ENCODE data around the gene ZNF500. TPM values are rescaled to one million over a fixed set of nuclear protein-coding genes. Genes with fewer than 3 reads are reported as not detected.

The ZNF500 gene
- total and polyA plus RNA-seq, 2 donors, result 9.9 to 14.4 TPM

GRCh38 chr16:4772351-4772750, 5.4 kb upstream of the ZNF500 start:
- 66% methylated on average over 5 of the region's 5 CpGs for WGBS
- H3K4me3 ChIP-seq (ENCODE audit: low read depth, low read length), result no peak overlapping the region
- DNase-seq (ENCODE audit: extremely low spot score), result no peak
- no peak overlapping the region for H3K27ac ChIP-seq (ENCODE audit: low read depth)
- no peaks in the 10 kb centered on the region for H3K36me3 ChIP-seq (ENCODE audit: insufficient read depth)
- H3K4me1 ChIP-seq (ENCODE audit: insufficient read depth), result no peaks in the 10 kb centered on the region

- no peak for DNase-seq (ENCODE audit: extremely low spot score)
- H3K36me3 ChIP-seq (ENCODE audit: insufficient read depth), result no peaks in the 10 kb centered on the region
- no peak overlapping the region for H3K27ac ChIP-seq (ENCODE audit: low read depth)
- no peak overlapping the region for H3K4me3 ChIP-seq (ENCODE audit: low read depth, low read length)
- 55% methylated on average over 3 of the region's 3 CpGs for WGBS
- no peaks in the 10 kb centered on the region for H3K4me1 ChIP-seq (ENCODE audit: insufficient read depth)
Observed at GRCh38 chr16:4771646-4772045, 4.7 kb upstream of the ZNF500 start.

GRCh38 chr16:4769306-4769638, 2.3 kb upstream of the ZNF500 start:
- Histone ChIP-seq H3K36me3 (ENCODE audit: insufficient read depth) (no peaks in the 10 kb centered on the region), H3K4me1 (ENCODE audit: insufficient read depth) (peaks cover 2% of the 10 kb centered on the region), H3K4me3 (ENCODE audit: low read depth, low read length) (no peak overlapping the region), H3K27ac (ENCODE audit: low read depth) (no peak overlapping the region)
- DNase-seq (ENCODE audit: extremely low spot score), result no peak
- 53% methylated on average over 7 of the region's 7 CpGs for WGBS

- Histone ChIP-seq H3K4me1 (ENCODE audit: insufficient read depth) (peaks cover 2% of the 10 kb centered on the region), H3K4me3 (ENCODE audit: low read depth, low read length) (peak overlapping the region; percentile 50), H3K36me3 (ENCODE audit: insufficient read depth) (no peaks in the 10 kb centered on the region), H3K27ac (ENCODE audit: low read depth) (peak overlapping the region; percentile 84)
- peak; percentile 92 for DNase-seq (ENCODE audit: extremely low spot score)
- WGBS, result 3% methylated on average over 48 of the region's 48 CpGs
Observed at GRCh38 chr16:4768549-4769305, 1.8 kb upstream of the ZNF500 start.

- H3K4me3 ChIP-seq (ENCODE audit: low read depth, low read length), result peak overlapping the region; percentile 50
- H3K27ac ChIP-seq (ENCODE audit: low read depth), result peak overlapping the region; percentile 84
- H3K4me1 ChIP-seq (ENCODE audit: insufficient read depth), result peaks cover 2% of the 10 kb centered on the region
- WGBS, result 57% methylated on average over 17 of the region's 17 CpGs
- H3K36me3 ChIP-seq (ENCODE audit: insufficient read depth), result no peaks in the 10 kb centered on the region
- no peak for DNase-seq (ENCODE audit: extremely low spot score)
Observed at GRCh38 chr16:4767872-4768548, 1.0 kb upstream of the ZNF500 start.

GRCh38 chr16:4765511-4766474, 1.2 kb downstream of the ZNF500 start:
- Histone ChIP-seq H3K4me1 (ENCODE audit: insufficient read depth) (peaks cover 2% of the 10 kb centered on the region), H3K36me3 (ENCODE audit: insufficient read depth) (peaks cover 3% of the 10 kb centered on the region), H3K27ac (ENCODE audit: low read depth) (no peak overlapping the region), H3K4me3 (ENCODE audit: low read depth, low read length) (peak overlapping the region; percentile 95)
- no peak for DNase-seq (ENCODE audit: extremely low spot score)
- 75% methylated on average over 26 of the region's 26 CpGs for WGBS

GRCh38 chr16:4763791-4764190, 3.2 kb downstream of the ZNF500 start:
- 90% methylated on average over 7 of the region's 7 CpGs for WGBS
- no peak for DNase-seq (ENCODE audit: extremely low spot score)
- peaks cover 2% of the 10 kb centered on the region for H3K4me1 ChIP-seq (ENCODE audit: insufficient read depth)
- H3K27ac ChIP-seq (ENCODE audit: low read depth), result no peak overlapping the region
- no peak overlapping the region for H3K4me3 ChIP-seq (ENCODE audit: low read depth, low read length)
- peaks cover 3% of the 10 kb centered on the region for H3K36me3 ChIP-seq (ENCODE audit: insufficient read depth)

- DNase-seq (ENCODE audit: extremely low spot score), result no peak
- Histone ChIP-seq H3K27ac (ENCODE audit: low read depth) (no peak overlapping the region), H3K36me3 (ENCODE audit: insufficient read depth) (peaks cover 3% of the 10 kb centered on the region), H3K4me1 (ENCODE audit: insufficient read depth) (peaks cover 2% of the 10 kb centered on the region), H3K4me3 (ENCODE audit: low read depth, low read length) (no peak overlapping the region)
- 94% methylated on average over 9 of the region's 9 CpGs for WGBS
Observed at GRCh38 chr16:4762205-4762604, 4.8 kb downstream of the ZNF500 start.

- H3K27ac ChIP-seq (ENCODE audit: low read depth), result no peak overlapping the region
- peaks cover 2% of the 10 kb centered on the region for H3K4me1 ChIP-seq (ENCODE audit: insufficient read depth)
- no peak for DNase-seq (ENCODE audit: extremely low spot score)
- no peak overlapping the region for H3K4me3 ChIP-seq (ENCODE audit: low read depth, low read length)
- WGBS, result 89% methylated on average over 23 of the region's 23 CpGs
- peaks cover 3% of the 10 kb centered on the region for H3K36me3 ChIP-seq (ENCODE audit: insufficient read depth)
Observed at GRCh38 chr16:4760221-4760910, 6.6 kb downstream of the ZNF500 start.

GRCh38 chr16:4755687-4756086, 11.3 kb downstream of the ZNF500 start:
- 98% methylated on average over 6 of the region's 6 CpGs for WGBS
- no peak for DNase-seq (ENCODE audit: extremely low spot score)
- Histone ChIP-seq H3K4me1 (ENCODE audit: insufficient read depth) (no peaks in the 10 kb centered on the region), H3K4me3 (ENCODE audit: low read depth, low read length) (no peak overlapping the region), H3K27ac (ENCODE audit: low read depth) (no peak overlapping the region), H3K36me3 (ENCODE audit: insufficient read depth) (peaks cover 2% of the 10 kb centered on the region)

GRCh38 chr16:4754865-4755264, 12.1 kb downstream of the ZNF500 start:
- H3K36me3 ChIP-seq (ENCODE audit: insufficient read depth), result peaks cover 3% of the 10 kb centered on the region
- no peak overlapping the region for H3K4me3 ChIP-seq (ENCODE audit: low read depth, low read length)
- no peak overlapping the region for H3K27ac ChIP-seq (ENCODE audit: low read depth)
- no peak for DNase-seq (ENCODE audit: extremely low spot score)
- WGBS, result 97% methylated on average over 4 of the region's 4 CpGs
- no peaks in the 10 kb centered on the region for H3K4me1 ChIP-seq (ENCODE audit: insufficient read depth)

- 93% methylated on average over 11 of the region's 11 CpGs for WGBS
- peaks cover 3% of the 10 kb centered on the region for H3K36me3 ChIP-seq (ENCODE audit: insufficient read depth)
Observed at GRCh38 chr16:4753227-4753626, 13.7 kb downstream of the ZNF500 start.

More at GRCh38 chr16:4753227-4753626, 13.7 kb downstream of the ZNF500 start:
- H3K4me3 ChIP-seq (ENCODE audit: low read depth, low read length), result no peak overlapping the region
- DNase-seq (ENCODE audit: extremely low spot score), result no peak
- no peak overlapping the region for H3K27ac ChIP-seq (ENCODE audit: low read depth)
- H3K4me1 ChIP-seq (ENCODE audit: insufficient read depth), result no peaks in the 10 kb centered on the region
